Calu3 (cell line): ENCODE results near the gene HAT1. TPM values are rescaled to one million over a fixed set of nuclear protein-coding genes. Genes with fewer than 3 reads are reported as not detected.

Source experiments
- BruUV-seq: library from RNA; stranded (reverse); fragments of 400-500 nt; replicated peaks from 2 replicates; lab custom pipeline; 2021; lab: Mats Ljungman, UMichigan
- CTCF ChIA-PET: fragments of 300-600 bp; sonication (Branson Sonifier 250); formaldehyde crosslinking; loops from one replicate; lab custom pipeline; 2022; ENCODE audit warnings: antibody characterized with exemption; lab: Charles Lee
- DNase-seq: peaks from one replicate; pipeline ENCODE4 v3.0.0; 2022
- H3K27ac Mint-ChIP-seq: one replicate; pipeline ENCODE4 v1.8.0; 2022; ENCODE audit warnings: mixed read lengths; ENCODE audit not compliant: unreplicated experiment
- H3K27me3 Mint-ChIP-seq: one replicate; pipeline ENCODE4 v1.8.0; 2022; ENCODE audit warnings: mixed read lengths; ENCODE audit not compliant: unreplicated experiment
- H3K36me3 Mint-ChIP-seq: one replicate; pipeline ENCODE4 v1.8.0; 2022; ENCODE audit warnings: mild to moderate bottlenecking, moderate library complexity, mixed read lengths; ENCODE audit not compliant: insufficient read depth, unreplicated experiment
- H3K4me1 Mint-ChIP-seq: one replicate; pipeline ENCODE4 v1.8.0; 2022; ENCODE audit warnings: mild to moderate bottlenecking, low read depth, mixed read lengths; ENCODE audit not compliant: unreplicated experiment
- H3K4me3 Mint-ChIP-seq: one replicate; pipeline ENCODE4 v1.8.0; 2022; ENCODE audit warnings: mild to moderate bottlenecking, low read depth, moderate library complexity, mixed read lengths; ENCODE audit not compliant: unreplicated experiment
- H3K9me3 Mint-ChIP-seq: one replicate; pipeline ENCODE4 v1.8.0; 2022; ENCODE audit warnings: low read depth, mixed read lengths; ENCODE audit not compliant: unreplicated experiment
- CTCF ChIP-seq: fragments of 200-600 bp; IDR thresholded peaks from one replicate; pipeline ENCODE4 v1.8.0; 2022; ENCODE audit warnings: antibody characterized with exemption; ENCODE audit not compliant: unreplicated experiment
- intact Hi-C: fragments of 100-400 bp; cut with micrococcal nuclease; formaldehyde crosslinking; loops from one replicate; pipeline ENCODE4 v1.10.0; 2022; ENCODE audit not compliant: unreplicated experiment
- total RNA-seq: library from RNA; stranded (reverse); gene quantifications from 2 replicates; pipeline ENCODE4 v1.2.3, GENCODE V29; 2022

HAT1 gene
- total RNA-seq, 1 experiment from 2014 or later: 64.3 TPM

- intact Hi-C loops: no loop called here
- BruUV-seq: no TSS peak
- DNase-seq: no peak
- no peaks in the 10 kb centered on the region for H3K4me1 Mint-ChIP-seq
- H3K27ac Mint-ChIP-seq: no peak overlapping the region
- no peak overlapping the region for H3K4me3 Mint-ChIP-seq
- H3K9me3 Mint-ChIP-seq: no peaks in the 10 kb centered on the region
- H3K27me3 Mint-ChIP-seq: no peaks in the 10 kb centered on the region
- H3K36me3 Mint-ChIP-seq: no peaks in the 10 kb centered on the region
- TF ChIP-seq CTCF: no peak
- CTCF ChIA-PET: no interaction called here
These were observed 109.3 kb downstream of the HAT1 start for GRCh38 chr2:172031536-172031935.

Other genes with a start within 250 kb of the HAT1 start
- gene DYNC1I2, start 235.0 kb upstream of the HAT1 start, total RNA-seq: 66.1 and 67.1 TPM in 2 replicates
- gene SLC25A12, start 28.2 kb upstream of the HAT1 start, total RNA-seq: 11.9 and 17.8 TPM in 2 replicates
- 11.0 and 11.1 TPM in 2 replicates for gene METAP1D, start 77.5 kb downstream of the HAT1 start, total RNA-seq
- not detected in 2 replicates for gene DLX1, start 163.0 kb downstream of the HAT1 start, total RNA-seq
- gene DLX2, start 180.4 kb downstream of the HAT1 start, total RNA-seq: not detected in 2 replicates